ENCODE results near the gene AOPEP.

Gene AOPEP

DNA sequence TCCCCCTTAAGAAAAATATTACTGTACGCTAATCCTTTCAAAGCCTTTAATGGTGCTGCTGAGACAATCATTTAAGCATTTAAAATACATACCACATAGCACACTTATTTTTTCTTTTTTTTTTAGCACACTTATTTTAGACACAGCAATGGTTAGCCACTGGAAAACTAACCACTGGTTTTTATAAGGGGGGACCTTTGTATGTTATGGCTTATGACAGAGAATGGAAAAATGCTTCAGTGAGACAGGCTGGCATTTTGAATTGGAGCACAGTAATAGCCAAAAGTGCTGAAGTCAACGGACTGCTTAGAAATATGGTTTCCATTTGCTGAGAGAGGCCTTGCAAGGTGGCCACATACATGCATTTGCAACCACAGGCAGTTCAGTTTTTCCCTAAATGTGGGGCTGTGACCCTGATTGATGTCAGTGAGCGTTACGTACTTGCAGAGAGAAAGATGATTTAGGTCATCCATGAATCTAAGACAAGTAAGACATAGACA lies 28.5 kb downstream of the AOPEP start:
- H3K27ac ChIP-seq, result no peak overlapping the region
- H3K4me3 ChIP-seq, result no peak overlapping the region

DNA sequence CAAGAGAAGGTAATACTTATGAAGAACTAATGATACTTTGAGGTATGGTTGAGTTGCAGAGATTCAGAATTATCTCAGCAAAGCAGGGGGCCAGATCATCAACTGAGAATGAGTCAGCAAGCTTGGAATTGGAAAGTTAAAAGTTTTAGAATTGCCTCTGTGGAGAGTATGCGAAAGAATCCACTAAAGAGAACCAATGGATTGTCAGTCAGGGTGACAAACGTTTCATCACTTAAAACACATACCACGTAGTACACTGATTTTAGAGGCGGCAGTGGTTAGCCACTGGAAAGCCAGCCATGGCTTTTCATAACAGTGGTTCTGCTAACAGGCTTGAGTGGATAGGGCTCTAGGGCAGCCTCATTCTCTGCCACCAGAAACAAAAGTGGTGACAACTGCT lies 30.7 kb downstream of the AOPEP start:
- Histone ChIP-seq H3K4me3 (no peak overlapping the region), H3K27ac (peak overlapping the region in 3 of 21 experiments; percentile 17 to 39 (median 22))

DNA sequence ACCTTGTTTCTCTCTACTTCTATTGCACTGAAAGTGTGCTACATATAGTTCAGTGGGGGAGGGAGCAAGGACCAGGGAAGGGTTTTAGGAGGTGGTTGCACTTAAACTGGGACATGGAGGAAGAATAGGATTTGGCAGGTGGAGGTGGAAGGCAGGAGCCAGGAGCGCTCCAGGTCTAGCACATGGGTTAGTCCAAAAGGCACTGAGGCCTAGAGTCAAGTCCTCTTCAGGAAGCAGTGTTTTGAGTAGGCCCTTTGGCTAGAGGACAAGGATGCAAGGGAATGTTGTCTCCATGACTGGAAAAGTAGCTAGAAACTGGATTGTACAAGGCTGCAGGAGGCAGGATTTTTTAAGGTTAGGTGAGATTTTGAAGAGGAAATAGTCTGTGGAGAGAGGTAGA lies 31.5 kb downstream of the AOPEP start:
- Histone ChIP-seq H3K27ac (peak overlapping the region in 1 of 21 experiments; percentile 5), H3K4me3 (no peak overlapping the region)

DNA sequence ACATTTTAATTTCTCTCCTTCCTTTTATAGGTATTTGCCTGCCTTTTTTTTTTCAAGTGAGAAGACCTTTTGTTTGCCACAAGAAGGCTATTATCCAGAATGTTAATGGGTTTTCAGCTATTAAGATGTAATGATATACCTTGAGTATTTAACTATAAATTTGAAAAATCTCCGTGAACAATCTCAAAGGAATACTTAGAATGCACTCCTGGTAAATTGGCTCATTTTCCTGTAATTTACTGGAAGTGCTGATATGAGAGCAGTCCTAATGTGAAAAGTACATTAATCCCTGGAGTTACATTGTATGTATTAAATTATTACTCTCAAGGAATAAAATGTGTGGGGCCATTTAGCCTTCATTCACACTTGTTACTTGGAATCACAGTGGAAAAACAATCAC lies 32.4 kb downstream of the AOPEP start:
- H3K27ac ChIP-seq, result no peak overlapping the region
- no peak overlapping the region for H3K4me3 ChIP-seq

DNA sequence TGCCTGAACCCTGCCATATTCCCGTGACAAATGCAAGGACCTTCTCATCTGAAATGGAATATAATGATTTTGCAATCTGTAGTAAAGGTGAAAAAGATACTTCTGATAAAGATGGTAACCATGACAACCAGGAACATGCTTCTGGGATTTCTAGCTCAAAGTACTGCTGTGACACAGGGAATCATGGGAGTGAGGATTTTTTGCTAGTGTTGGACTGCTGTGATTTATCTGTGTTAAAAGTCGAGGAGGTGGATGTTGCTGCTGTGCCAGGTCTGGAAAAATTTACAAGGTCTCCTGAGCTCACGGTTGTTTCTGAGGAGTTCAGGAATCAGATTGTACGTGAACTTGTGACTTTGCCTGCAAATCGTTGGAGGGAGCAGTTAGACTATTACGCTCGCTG lies 33.5 kb downstream of the AOPEP start:
- Histone ChIP-seq H3K4me3 (no peak overlapping the region), H3K27ac (no peak overlapping the region)

DNA sequence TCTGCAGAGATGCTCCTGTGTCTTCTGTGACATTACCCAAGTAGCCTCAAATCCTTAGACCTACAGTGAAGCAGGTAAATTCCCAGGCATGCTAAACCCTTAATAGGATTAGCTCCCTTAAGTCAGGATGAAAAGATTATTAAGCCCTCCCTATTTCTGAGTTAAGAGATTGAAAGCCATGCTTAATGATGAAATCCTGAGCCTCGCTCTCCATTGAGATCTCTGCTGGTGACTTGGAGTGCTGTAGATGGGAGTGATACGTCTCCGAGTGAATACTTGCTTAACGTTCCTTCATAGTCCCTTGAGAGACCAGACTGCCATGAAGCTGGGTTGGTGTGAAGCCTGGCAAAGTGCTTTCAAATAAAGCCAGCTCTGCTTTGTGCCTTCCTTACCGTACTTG lies 34.2 kb downstream of the AOPEP start:
- H3K4me3 ChIP-seq, result no peak overlapping the region
- no peak overlapping the region for H3K27ac ChIP-seq

DNA sequence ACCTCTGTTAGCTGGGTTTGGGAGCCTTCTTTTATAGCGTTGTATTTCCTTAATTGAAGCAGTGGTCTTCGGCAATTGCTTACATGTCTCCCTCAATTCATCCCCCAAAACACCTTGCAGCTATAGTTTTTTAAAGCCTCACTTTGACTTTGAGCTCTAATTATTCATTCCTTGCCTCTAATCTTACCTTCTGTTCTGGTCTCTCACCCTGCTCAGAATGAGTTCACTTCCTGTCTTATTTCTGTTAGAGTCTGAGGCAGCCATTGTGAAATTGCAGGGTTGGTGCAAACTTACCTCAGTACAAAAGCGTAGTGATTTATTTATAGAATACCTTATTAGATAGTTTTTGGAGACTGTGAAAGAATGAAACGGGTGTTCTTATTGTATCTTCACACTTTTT lies 35.0 kb downstream of the AOPEP start:
- no peak overlapping the region for H3K4me3 ChIP-seq
- no peak overlapping the region for H3K27ac ChIP-seq

DNA sequence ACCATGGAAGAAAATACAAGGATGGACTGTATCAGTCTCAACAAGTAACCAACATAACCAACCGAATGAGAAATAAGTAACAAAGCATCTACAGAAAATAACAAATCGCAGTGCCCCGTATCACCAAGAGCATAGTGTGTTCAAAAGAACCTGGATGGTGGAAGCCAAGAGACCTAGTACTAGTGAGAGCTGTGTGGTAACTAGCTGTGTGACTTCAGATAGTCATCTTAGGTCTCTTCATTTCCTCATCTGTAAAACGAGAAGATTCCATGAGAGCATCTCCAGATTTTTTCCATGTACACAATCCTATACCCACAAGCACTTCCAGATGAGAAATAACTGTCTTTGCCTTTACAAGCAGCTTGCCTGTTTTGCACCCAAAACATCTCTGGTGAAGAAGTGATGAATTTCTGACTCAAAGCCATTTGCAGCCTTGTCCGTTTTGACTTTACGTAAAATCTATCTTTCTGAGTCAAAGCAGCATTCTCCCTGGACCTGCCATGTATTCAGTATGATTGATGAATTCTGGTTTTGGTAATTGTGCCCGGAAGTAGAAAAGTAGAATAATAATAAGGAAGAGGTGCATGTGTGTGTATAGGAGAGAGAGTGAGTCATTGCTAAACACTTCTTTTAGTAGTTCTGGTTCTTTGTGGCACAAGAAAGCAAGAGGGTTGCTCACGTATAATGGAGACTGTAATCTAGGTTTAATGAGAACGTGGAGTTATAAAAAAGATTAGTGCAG lies 41.0 kb downstream of the AOPEP start:
- H3K27ac ChIP-seq, result no peak overlapping the region
- H3K4me3 ChIP-seq, result no peak overlapping the region

DNA sequence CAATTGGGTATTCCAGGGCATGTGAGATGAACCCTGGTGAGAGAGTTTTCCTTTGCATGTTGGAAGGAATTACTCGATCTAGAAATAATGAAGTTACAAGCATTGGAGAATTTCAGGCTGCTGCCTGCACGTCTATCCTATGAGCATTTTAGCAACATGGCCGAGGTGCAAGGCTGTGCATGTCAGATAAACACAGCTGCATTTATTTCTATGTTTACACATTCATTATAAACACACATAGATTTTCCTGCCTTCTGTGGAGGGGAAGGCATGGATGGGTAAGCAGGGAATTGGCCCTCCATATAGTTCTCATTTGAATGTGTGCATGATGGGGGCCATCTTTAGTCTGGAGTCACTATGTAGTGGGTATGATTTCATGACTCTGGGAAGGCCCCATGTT lies 42.3 kb downstream of the AOPEP start:
- Histone ChIP-seq H3K27ac (no peak overlapping the region), H3K4me3 (no peak overlapping the region)

DNA sequence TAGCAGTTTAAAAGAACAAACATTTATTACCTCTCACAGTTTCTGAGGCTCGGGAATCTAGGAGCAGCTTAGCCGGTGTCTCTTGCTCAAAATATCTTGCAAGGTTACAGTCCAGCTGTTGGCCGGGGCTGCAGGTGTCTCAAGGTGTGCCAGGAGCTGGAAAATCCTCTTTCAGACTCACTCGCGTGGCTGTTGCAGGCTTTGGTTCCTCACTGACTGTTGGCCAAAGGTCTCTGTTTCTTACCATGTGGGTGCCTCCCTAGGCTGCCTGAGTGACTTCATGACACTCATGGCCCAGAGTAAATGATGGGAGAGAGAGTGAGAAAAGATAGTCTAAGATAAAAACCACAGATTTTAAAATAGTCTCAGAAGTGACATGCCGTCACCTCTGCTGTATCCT lies 43.8 kb downstream of the AOPEP start:
- Histone ChIP-seq H3K4me3 (no peak overlapping the region), H3K27ac (no peak overlapping the region)

DNA sequence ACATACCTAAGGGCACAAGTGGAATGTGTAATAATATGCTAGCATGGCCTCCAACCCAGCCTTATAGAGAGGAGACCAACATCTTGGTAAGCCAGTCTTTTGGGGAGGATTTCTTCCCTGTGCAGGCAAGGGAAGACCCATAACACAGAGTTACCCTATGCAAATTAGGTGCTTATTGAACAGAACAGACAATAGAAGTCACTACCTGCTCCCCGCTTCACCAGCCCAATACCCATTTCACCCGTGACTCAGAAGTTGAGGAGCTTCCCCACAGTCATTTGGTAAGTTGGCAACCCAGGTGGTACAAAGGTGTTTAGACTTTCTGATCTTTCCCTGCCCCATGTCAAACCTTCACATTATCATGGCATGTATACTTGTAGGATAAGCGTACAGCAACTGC lies 44.6 kb downstream of the AOPEP start:
- peak overlapping the region in 3 of 21 experiments; percentile 9 to 43 (median 14) for H3K27ac ChIP-seq
- no peak overlapping the region for H3K4me3 ChIP-seq

DNA sequence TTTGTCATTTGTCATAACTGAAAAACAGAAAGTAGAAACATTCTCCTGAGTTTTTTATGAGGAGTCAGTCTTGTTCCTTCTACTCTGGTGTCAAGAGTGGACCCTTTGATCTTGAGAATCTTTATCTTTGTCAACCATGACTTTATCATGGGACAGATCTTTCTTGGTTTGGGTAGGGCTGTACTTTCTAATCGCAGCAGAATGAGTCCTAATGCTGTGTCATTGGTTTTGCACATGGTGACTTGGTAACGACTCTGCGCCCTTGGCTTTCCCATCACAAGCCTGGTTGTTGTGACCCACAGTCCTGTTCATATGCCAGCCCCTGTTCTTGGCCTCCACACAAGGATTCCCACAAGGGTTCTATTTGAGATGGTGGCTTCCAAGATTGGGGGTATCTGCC lies 45.6 kb downstream of the AOPEP start:
- no peak overlapping the region for H3K4me3 ChIP-seq
- H3K27ac ChIP-seq, result peak overlapping the region in 4 of 21 experiments; percentile 14 to 44 (median 24)

DNA sequence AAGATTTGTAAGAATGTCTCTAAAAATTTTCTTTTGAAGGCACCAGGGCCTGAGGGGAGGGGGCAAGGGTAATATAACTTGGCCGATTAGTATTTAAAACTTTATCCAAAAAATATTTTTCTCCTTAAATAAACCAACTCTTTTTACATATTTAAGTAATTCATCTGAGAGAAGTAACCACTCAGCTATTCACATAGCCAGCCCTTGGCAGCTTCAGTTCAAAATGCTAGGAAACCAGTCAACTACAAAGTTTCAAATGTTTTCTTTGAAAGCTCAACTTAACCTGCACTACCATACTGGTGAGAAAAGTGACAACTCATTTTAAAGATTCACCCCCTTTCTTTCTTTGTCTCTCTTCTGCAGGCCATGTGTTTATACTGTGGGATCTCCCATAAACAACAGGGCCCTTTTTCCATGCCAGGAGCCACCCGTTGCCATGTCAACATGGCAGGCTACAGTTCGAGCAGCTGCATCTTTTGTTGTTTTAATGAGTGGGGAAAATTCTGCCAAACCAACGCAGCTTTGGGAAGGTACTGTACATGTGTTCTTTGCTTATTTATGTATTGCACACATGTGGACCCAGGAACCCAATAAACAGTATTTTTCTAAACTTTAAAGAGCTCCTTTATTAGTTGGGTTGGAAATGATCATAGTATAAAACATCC lies 46.3 kb downstream of the AOPEP start:
- no peak overlapping the region for H3K4me3 ChIP-seq
- H3K27ac ChIP-seq, result peak overlapping the region in 6 of 21 experiments; percentile 0 to 44 (median 25)

DNA sequence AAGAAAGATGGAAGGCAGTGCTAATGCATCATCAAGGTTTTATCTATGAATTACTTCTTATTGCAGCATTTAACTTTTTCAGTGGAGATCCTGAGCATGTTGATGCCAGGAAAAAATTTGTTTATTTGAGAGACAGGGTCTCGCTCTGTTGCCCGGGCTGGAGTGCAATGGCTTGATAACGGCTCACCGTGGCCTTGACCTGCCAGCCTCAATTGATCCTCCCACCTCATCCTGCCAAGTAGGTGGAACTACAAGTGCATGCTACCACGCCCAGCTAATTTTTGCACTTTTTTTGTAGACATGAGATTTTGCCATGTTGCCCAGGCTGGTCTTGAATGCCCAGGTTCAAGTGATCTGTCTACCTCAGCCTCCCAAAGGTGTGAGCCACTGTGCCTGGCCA lies 47.2 kb downstream of the AOPEP start:
- H3K27ac ChIP-seq, result peak overlapping the region in 2 of 21 experiments; percentile 23 to 24

DNA sequence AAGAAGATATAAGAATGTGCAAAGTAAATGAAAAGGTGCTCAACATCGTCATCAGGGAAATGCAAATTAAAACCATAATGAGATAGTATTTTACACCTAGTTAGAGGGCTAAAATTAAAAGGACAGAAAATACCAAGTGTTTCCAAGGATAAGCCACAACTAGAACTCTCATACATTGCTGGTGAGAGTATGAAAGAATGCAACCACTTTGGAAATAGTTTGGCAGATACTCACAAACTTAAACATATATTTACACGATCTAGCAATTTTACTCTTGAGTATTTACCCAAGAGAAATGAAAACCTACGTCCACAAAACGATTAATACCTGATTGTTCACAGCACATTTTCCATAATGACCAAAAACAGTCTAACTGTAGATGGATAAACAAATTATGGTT lies 51.5 kb downstream of the AOPEP start:
- Histone ChIP-seq H3K27ac (no peak overlapping the region), H3K4me3 (no peak overlapping the region)

More for the DNA sequence above, 47.2 kb downstream of the AOPEP start:
- H3K4me3 ChIP-seq, result no peak overlapping the region

DNA sequence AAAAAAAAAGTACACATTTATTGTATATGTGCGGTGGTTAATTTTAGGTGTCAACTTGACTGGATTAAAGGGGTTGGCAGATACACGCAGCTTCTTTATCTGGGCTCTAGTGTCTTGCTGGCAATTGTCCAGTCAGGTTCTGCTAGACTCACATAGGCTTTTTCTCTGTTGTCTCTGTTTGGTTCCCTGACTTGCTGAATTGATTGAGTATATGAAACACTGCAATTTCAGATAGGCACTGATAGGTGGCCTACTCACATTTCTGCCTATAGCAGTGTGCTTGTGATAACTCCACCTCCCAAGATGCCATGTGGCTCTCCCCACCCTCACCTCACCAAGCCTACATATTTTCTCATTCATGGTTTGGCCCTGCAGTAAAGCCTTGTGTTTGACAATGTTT lies 52.5 kb downstream of the AOPEP start:
- Histone ChIP-seq H3K4me3 (no peak overlapping the region), H3K27ac (no peak overlapping the region)

DNA sequence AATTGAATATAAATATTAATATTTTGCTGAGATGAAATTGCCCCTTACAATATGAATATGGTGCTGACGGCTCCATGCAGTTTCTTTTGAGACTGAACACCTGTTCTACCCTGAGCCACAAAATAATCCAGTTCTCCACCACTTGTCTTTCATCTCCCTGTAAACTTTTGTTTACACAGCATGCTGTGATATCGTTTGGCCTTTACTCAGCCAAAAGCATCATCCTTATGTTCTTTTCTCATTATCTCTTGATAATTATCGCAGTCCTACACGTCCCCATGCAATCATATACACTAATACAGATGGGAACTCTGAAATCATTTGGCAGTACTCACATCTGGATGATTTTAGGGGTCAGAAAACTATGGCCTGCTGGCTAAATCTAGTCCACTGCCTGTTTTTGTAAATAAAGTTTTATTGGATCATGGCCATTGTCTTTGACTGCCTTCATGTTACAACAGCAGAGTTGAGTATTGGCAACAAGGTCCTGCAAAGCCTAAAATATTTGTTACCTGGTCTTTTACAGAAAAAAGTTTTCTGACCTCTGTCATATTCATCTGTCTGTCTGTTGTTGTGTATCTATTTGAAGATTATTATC lies 53.3 kb downstream of the AOPEP start:
- H3K4me3 ChIP-seq, result no peak overlapping the region
- H3K27ac ChIP-seq, result peak overlapping the region in 5 of 21 experiments; percentile 21 to 87 (median 77)

DNA sequence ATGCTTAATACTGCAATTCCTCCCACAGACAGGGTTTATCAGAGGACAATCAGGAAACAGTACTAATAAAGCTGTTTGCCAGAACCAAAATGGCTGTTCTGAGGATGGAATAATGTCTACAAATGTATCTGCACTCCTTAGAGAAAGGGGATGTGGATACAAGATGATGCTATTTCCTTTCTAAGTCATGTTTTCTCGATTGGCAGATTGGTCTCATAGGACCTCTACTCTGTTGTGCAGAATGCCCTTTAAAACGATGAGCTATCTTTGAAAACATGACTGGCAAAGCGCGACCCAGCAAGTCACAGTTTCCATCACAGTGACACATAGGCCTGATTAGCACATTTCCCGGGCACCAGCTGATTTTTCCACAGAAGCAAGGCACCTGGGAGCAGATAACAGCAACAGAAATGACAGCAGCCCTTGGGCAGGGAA lies 54.0 kb downstream of the AOPEP start:
- peak overlapping the region in 9 of 21 experiments; percentile 6 to 87 (median 67) for H3K27ac ChIP-seq
- H3K4me3 ChIP-seq, result no peak overlapping the region

DNA sequence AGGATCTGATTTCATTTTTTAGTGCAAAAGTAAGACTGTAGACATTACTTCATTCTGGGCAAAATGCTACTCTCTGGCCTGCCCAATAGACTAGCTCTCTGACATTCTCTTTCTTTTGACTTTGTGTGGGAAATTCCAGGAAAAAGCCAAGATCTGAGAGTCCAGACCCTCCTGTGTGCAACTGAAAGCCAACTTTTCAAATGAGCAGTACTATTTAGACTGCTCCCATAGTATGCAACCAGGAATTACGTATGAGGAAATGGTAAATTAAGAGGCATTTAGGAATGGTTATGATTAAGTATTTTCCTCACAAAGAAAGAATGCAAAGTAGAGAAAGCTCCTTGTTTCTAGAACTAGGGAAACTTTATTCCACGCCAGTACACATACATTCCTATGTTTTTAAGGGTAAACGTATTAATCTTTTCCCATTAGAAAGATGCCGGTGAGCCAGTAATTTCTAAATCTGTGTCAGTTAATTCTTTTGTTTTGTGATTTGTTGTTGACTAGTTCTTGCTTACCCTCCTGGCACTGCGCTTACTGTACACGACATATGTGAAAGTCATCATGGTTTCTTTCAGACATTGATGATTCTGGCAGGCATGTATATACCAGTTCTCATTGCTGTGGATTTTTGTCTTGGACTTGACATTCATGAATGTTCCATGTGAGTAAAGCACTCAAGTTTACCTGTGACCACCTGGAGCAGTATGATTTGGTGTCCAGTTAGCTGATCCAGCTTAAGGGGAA lies 56.0 kb downstream of the AOPEP start:
- no peak overlapping the region for H3K4me3 ChIP-seq
- peak overlapping the region in 19 of 21 experiments; percentile 48 to 87 (median 69) for H3K27ac ChIP-seq

DNA sequence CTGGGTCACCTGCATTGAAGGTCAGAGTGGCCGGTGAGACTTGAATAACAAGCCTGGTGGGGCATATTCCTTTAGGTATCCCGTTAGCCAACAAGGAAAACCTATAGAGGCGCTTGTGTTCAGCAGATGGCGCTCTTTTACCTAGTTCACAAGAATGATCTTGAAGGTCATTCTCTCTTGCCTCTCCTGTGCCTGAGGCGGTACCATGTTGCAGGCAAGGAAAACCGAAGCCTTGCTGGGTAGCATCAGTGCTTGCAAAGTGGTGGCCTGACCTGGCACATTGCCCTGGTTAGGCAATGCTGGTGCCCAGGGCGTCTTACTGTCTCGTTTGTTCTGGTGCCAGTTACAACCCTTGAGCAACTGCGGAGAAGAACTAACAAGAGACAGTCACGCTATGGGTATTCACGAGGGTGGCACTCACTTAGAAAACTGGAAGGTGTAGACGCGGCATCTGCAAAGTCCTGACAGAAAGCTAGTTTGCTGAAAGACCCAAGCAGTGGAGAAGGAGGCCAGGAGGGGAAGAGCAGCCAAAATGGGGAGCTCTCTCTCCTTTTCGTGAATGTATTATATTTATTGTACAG lies 56.7 kb downstream of the AOPEP start:
- peak overlapping the region in 19 of 21 experiments; percentile 48 to 87 (median 69) for H3K27ac ChIP-seq
- H3K4me3 ChIP-seq, result no peak overlapping the region
